ENCODE results near the gene C1QTNF9B. TPM values are rescaled to one million over a fixed set of nuclear protein-coding genes. Genes with fewer than 3 reads are reported as not detected.

The C1QTNF9B gene
- total RNA-seq, 1 donor, result not detected

GRCh38 chr13:23877286-23877685 is 20.0 kb downstream of the C1QTNF9B start:
- TF ChIP-seq, protein P1, sequence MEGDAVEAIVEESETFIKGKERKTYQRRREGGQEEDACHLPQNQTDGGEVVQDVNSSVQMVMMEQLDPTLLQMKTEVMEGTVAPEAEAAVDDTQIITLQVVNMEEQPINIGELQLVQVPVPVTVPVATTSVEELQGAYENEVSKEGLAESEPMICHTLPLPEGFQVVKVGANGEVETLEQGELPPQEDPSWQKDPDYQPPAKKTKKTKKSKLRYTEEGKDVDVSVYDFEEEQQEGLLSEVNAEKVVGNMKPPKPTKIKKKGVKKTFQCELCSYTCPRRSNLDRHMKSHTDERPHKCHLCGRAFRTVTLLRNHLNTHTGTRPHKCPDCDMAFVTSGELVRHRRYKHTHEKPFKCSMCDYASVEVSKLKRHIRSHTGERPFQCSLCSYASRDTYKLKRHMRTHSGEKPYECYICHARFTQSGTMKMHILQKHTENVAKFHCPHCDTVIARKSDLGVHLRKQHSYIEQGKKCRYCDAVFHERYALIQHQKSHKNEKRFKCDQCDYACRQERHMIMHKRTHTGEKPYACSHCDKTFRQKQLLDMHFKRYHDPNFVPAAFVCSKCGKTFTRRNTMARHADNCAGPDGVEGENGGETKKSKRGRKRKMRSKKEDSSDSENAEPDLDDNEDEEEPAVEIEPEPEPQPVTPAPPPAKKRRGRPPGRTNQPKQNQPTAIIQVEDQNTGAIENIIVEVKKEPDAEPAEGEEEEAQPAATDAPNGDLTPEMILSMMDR (IDR thresholded peaks at IDR 0.05; ENCODE audit: insufficient read depth, low read length), result no peak
- no peak overlapping the region for H3K4me3 ChIP-seq (ENCODE audit: low read depth, low read length)
- no peak for DNase-seq (ENCODE audit: low read depth)

- peak; percentile 24 for DNase-seq (ENCODE audit: low read depth)
- H3K4me3 ChIP-seq (ENCODE audit: low read depth, low read length), result no peak overlapping the region
- TF ChIP-seq, protein P1 (IDR thresholded peaks at IDR 0.05; ENCODE audit: insufficient read depth, low read length), result peak; percentile 46
Observed at GRCh38 chr13:23876265-23876664, 21.0 kb downstream of the C1QTNF9B start.

- peak; percentile 66 for DNase-seq (ENCODE audit: low read depth)
- TF ChIP-seq, protein P1 (IDR thresholded peaks at IDR 0.05; ENCODE audit: insufficient read depth, low read length), result peak; percentile 42
- H3K4me3 ChIP-seq (ENCODE audit: low read depth, low read length), result no peak overlapping the region
Observed at GRCh38 chr13:23871616-23872220, 25.6 kb downstream of the C1QTNF9B start.

DNA sequence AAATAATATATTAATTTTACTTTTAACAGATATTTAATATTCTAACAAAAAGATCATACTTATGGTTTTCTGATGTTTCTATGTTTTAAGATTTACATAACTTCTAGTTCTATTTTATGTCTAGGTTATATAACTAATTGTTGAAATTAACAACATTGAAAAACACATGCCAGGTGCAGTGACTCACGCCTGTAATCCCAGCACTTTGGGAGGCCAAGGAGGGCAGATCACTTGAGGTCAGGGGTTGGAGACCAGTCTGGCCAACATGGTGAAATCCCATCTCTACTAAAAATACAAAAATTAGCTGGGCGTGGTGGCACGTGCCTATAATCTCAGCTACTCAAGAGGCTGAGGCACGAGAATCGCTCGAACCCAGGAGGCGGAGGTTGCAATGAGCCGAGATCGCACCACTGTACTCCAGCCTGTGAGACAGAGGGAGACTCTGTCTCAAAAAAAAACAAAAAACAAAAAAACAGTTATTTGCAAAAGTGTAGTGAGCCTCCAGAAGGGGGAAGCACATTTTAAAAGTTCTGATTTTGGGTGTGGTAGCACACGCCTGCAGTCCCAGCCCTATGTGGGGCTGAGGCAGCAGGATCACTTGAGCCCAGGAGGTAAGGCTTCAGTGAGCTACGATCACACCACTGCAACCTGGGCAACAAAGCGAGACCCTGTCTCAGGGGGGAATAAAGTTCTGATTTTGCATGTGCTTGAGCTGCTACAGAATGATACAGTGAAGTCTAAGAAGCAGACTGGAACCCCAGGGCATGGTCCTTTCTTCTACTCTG is 26.8 kb downstream of the C1QTNF9B start:
- TF ChIP-seq, protein P1 (IDR thresholded peaks at IDR 0.05; ENCODE audit: insufficient read depth, low read length), result no peak
- DNase-seq (ENCODE audit: low read depth), result no peak
- H3K4me3 ChIP-seq (ENCODE audit: low read depth, low read length), result no peak overlapping the region

GRCh38 chr13:23868521-23868920 is 28.8 kb downstream of the C1QTNF9B start:
- DNase-seq (ENCODE audit: low read depth), result peak; percentile 54
- H3K4me3 ChIP-seq (ENCODE audit: low read depth, low read length), result no peak overlapping the region

DNA sequence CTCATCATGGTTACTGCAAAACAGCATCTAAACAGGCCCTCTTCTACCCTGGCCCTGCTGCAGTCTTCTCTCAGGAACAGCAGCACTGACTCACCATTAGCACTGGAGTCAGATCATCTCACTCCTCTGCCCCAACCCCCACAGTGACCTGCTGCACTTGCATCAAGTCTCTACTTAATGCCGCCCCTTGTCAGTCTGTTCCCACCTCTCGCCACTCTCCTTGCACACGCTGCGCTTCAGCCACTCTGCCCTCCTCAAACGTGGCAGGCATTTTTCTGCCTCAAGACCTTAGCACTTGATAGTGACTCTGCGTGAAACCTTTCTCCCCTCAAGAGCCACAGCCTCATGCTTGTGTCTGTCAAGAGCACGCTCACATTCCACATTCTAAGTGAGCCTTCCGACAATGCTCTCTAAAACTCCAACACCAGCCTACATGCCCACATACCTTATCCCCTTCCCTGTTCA is 30.2 kb downstream of the C1QTNF9B start:
- DNase-seq (ENCODE audit: low read depth), result peak; percentile 22
- TF ChIP-seq, protein P1 (IDR thresholded peaks at IDR 0.05; ENCODE audit: insufficient read depth, low read length), result no peak
- H3K4me3 ChIP-seq (ENCODE audit: low read depth, low read length), result no peak overlapping the region

More at GRCh38 chr13:23868521-23868920, 28.8 kb downstream of the C1QTNF9B start:
- TF ChIP-seq, protein P1 (IDR thresholded peaks at IDR 0.05; ENCODE audit: insufficient read depth, low read length), result no peak

Measured in fibroblast of the aortic adventitia (primary cell).